Esophagus muscularis mucosa (tissue), 4 donors: Measurements from ENCODE around the gene PFKFB1. TPM values are rescaled to one million over a fixed set of nuclear protein-coding genes. Genes with fewer than 3 reads are reported as not detected.

Experiments
- DNase-seq: peaks from one replicate; pipeline ENCODE4 v3.0.0-alpha.2; 2017; ENCODE audit errors: extremely low spot score
- H3K27ac ChIP-seq, 4 donors: fragments of 200-600 bp; sonication (generic); replicated peaks in 1 of 4; 1 replicate in 3 of 4; 2 replicates in 1 of 4; pipeline ENCODE4 v1.5.1; 2016 to 2019; ENCODE audit warnings: mild to moderate bottlenecking in 1 of 4
- H3K27me3 ChIP-seq, 4 donors: fragments of 200-600 bp; sonication (generic); one replicate each; pipeline versions ENCODE4 v1.5.1 to v1.6.0; 2016 to 2019
- H3K36me3 ChIP-seq, 4 donors: fragments of 200-600 bp; sonication (generic); one replicate each; pipeline ENCODE4 v1.5.1; 2016 to 2019
- H3K4me1 ChIP-seq, 4 donors: fragments of 200-600 bp; sonication (generic); one replicate each; pipeline ENCODE4 v1.5.1; 2016 to 2019
- H3K4me3 ChIP-seq, 4 donors: fragments of 200-600 bp; sonication (generic); 1 replicate in 2 of 4; 2 replicates in 2 of 4; pipeline ENCODE4 v1.5.1; 2016 to 2019; ENCODE audit warnings: mild to moderate bottlenecking in 4 of 4, moderate library complexity in 1 of 4
- H3K9me3 ChIP-seq, 4 donors: fragments of 200-600 bp; sonication (generic); 1 replicate in 3 of 4; 2 replicates in 1 of 4; pipeline ENCODE4 v1.5.1; 2016 to 2019
- CTCF ChIP-seq, 3 experiments: fragments of 200-600 bp in 2 of 3; fragments of 450-650 bp in 1 of 3; sonication (generic) in 2 of 3; IDR thresholded peaks; one replicate each; pipeline ENCODE4 v1.5.1; 2017 to 2019; ENCODE audit warnings: antibody characterized with exemption in 3 of 3, mild to moderate bottlenecking in 2 of 3, moderate library complexity in 1 of 3
- EP300 ChIP-seq: sonication (generic); formaldehyde crosslinking; IDR thresholded peaks from one replicate; pipeline ENCODE4 v1.6.1; 2017; ENCODE audit warnings: antibody characterized with exemption
- POLR2A ChIP-seq: fragments of 450-650 bp; IDR thresholded peaks from one replicate; pipeline ENCODE4 v1.6.1; 2017; ENCODE audit warnings: antibody characterized with exemption, moderate library complexity, mild to moderate bottlenecking, low read depth
- POLR2AphosphoS5 ChIP-seq, 2 donors: sonication (generic); formaldehyde crosslinking; IDR thresholded peaks; one replicate each; pipeline ENCODE4 v1.6.1; 2017; ENCODE audit warnings: antibody characterized with exemption in 2 of 2
- WGBS: methylation state at CpG from one replicate; pipeline ENCODE4 v1.1.5; 2018; 5-methylcytosine and 5-hydroxymethylcytosine counted together
- intact Hi-C: fragments of 100-400 bp; cut with DNase I; formaldehyde crosslinking; loops from one replicate; pipeline ENCODE4 v1.15.1; 2023
- total RNA-seq, 4 donors: library from RNA; depleted of rRNA; stranded (reverse); fragments of >200 nt; gene quantifications; one replicate each; pipeline versions ENCODE4 v1.1.0 to v1.2.1, GENCODE V29; 2016

PFKFB1 gene
- total RNA-seq, 4 donors from 2014 or later = 0.33 TPM; not detected in 3

DNA sequence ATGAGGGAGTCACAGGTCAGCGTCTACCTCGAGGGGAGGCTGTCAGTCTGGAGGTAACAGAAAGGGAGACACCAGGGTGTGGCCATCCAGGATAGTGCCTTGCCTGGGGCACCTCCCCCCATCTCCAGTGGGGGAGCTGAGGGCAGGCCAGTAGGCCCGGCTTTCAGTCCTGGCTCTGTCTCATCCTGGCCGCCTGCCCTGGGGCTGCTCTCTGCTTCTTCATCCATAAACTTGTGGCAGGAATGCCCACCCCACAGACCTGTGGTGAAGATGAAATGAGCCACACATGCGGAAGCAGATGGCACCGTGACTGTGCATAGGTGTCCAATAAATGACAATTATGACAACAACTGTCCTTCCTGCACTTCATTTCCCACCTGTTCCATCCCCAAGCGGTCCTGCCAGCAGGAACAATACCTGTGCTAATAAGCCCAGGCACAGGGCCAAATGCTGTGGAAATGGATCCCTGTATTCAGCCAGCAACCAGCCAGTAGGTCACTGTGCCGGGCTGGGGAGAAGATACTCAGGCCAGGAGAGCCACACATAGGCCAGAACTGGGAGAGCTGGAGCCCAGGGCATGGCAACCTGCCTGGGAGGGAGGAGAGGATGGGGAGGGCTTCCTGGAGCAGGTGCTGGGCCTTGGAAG, 43.1 kb downstream of the PFKFB1 start:
- Histone ChIP-seq H3K4me1 (no peaks in the 10 kb centered on the region), H3K27ac (no peak overlapping the region), H3K4me3 (no peak overlapping the region), H3K27me3 (no peaks in the 10 kb centered on the region), H3K36me3 (no peaks in the 10 kb centered on the region), H3K9me3 (no peaks in the 10 kb centered on the region)
- TF ChIP-seq EP300 (no peak), CTCF (IDR thresholded peaks at IDR 0.05) (no peak), POLR2A (no peak), POLR2AphosphoS5 (IDR thresholded peaks at IDR 0.05) (no peak)
- DNase-seq = no peak
- intact Hi-C loops = no loop called here
- WGBS = 63% methylated on average over 8 of the region's 8 CpGs

DNA sequence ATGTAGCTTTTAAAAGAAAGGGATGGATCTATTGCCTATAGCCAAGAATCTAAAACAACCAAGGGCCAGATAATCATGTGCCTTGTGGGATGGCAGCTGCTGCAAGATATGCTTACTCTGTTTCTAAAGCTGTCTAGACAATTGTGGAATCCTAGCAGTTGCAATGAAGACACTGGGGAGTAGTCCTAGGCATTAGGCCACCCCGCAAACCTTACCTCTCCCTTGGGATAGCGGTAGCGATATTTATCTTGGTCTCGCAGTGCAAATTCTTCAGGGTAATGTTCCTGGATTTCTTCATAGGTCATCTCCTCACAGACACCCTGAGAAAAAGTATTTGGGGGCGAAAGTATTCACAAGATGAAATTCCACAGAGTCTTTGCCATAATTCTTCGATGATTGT, 48.8 kb downstream of the PFKFB1 start:
- DNase-seq = no peak
- Histone ChIP-seq H3K4me3 (no peak overlapping the region), H3K27me3 (no peaks in the 10 kb centered on the region), H3K36me3 (no peaks in the 10 kb centered on the region), H3K27ac (no peak overlapping the region), H3K9me3 (no peaks in the 10 kb centered on the region), H3K4me1 (no peaks in the 10 kb centered on the region)
- intact Hi-C loops = no loop called here
- WGBS = 83% methylated on average over 6 of the region's 6 CpGs
- TF ChIP-seq CTCF (IDR thresholded peaks at IDR 0.05) (no peak), POLR2AphosphoS5 (IDR thresholded peaks at IDR 0.05) (no peak), EP300 (no peak), POLR2A (no peak)

GRCh38 chrX:54944816-54945215, 49.2 kb downstream of the PFKFB1 start:
- intact Hi-C loops = no loop called here
- no peaks in the 10 kb centered on the region for H3K36me3 ChIP-seq

DNA sequence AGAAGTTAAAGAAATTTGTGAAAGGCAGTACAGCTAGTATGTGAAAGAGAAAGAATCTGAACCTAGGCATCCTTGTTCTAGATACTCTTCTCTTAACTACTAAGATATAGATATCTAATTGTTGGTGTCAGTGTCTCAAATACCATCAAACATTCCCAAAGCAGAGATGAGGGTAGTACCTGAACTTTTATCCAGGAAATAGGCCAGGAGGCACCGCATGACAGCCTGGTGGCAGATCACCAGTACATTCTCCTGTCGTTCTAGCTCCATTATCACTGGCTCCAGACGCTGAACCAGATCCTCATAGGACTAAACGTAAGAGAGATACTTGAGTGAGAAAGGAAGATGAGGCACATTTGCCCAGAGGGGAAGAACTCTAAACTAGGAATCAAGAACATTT, 56.6 kb downstream of the PFKFB1 start:
- Histone ChIP-seq H3K4me1 (no peaks in the 10 kb centered on the region), H3K9me3 (no peaks in the 10 kb centered on the region), H3K27me3 (no peaks in the 10 kb centered on the region), H3K36me3 (no peaks in the 10 kb centered on the region), H3K27ac (no peak overlapping the region), H3K4me3 (no peak overlapping the region)
- intact Hi-C loops = no loop called here
- WGBS = 66% methylated on average over 4 of the region's 4 CpGs
- DNase-seq = no peak
- TF ChIP-seq POLR2A (no peak), EP300 (no peak), CTCF (IDR thresholded peaks at IDR 0.05) (no peak), POLR2AphosphoS5 (IDR thresholded peaks at IDR 0.05) (no peak)

More at GRCh38 chrX:54944816-54945215, 49.2 kb downstream of the PFKFB1 start:
- no peaks in the 10 kb centered on the region for H3K4me1 ChIP-seq
- no peak for TF ChIP-seq EP300
- TF ChIP-seq CTCF (IDR thresholded peaks at IDR 0.05) = no peak
- no peak for TF ChIP-seq POLR2AphosphoS5 (IDR thresholded peaks at IDR 0.05)
- TF ChIP-seq POLR2A = no peak
- no peak overlapping the region for H3K27ac ChIP-seq
- DNase-seq = no peak
- no peaks in the 10 kb centered on the region for H3K27me3 ChIP-seq
- H3K4me3 ChIP-seq = no peak overlapping the region
- H3K9me3 ChIP-seq = no peaks in the 10 kb centered on the region

DNA sequence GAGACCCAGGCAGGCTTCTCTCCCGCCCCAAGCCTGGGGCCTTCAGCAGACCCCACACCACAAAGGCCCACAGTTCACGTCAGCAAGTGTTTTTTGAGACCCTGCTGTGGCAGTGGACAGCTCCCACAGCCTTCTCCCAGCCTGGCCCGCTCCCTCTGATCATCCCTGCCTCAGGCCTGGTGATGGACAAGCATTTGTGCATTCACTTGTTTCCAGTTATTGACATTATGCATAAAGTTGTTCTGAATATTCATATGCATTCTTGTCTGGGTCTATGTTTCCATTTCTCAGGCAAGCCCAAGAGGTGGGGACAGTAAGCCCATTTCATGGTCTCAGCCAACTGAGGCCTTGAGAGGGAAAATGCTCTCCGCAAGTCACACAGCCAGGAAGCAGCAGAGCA, 58.7 kb downstream of the PFKFB1 start:
- TF ChIP-seq POLR2AphosphoS5 (IDR thresholded peaks at IDR 0.05) (no peak), EP300 (no peak), CTCF (IDR thresholded peaks at IDR 0.05) (no peak), POLR2A (no peak)
- Histone ChIP-seq H3K27ac (no peak overlapping the region), H3K27me3 (no peaks in the 10 kb centered on the region), H3K36me3 (peaks cover 0 to 7% (median 0%) of the 10 kb centered on the region in 4 donors), H3K4me1 (no peaks in the 10 kb centered on the region), H3K9me3 (no peaks in the 10 kb centered on the region), H3K4me3 (no peak overlapping the region)
- no peak for DNase-seq
- intact Hi-C loops = no loop called here
- WGBS = 72% methylated on average over 4 of the region's 4 CpGs
